PC-9 (cell line): ENCODE data around the gene SKIC2. TPM values are rescaled to one million over a fixed set of nuclear protein-coding genes. Genes with fewer than 3 reads are reported as not detected.

Experiments used
- BruUV-seq: library from RNA; stranded (reverse); fragments of 400-500 nt; replicated peaks from 2 replicates; lab custom pipeline; 2021; lab: Mats Ljungman, UMichigan
- CTCF ChIA-PET: fragments of 300-600 bp; sonication (Branson Sonifier 250); formaldehyde crosslinking; loops from one replicate; lab custom pipeline; 2022; ENCODE audit warnings: antibody characterized with exemption; lab: Charles Lee
- POLR2A ChIA-PET: fragments of 300-600 bp; sonication (Branson Sonifier 250); formaldehyde crosslinking; loops from one replicate; lab custom pipeline; 2022; ENCODE audit warnings: antibody characterized with exemption; ENCODE audit not compliant: unreplicated experiment; lab: Charles Lee
- DNase-seq, 2 experiments: peaks; one replicate each; pipeline versions ENCODE4 v3.0.0 to v3.0.0-alpha.2; 2015 to 2022; ENCODE audit warnings: mixed read lengths in 1 of 2
- H2AFZ ChIP-seq: fragments of 200-600 bp; sonication (generic); 2 replicates; pipeline ENCODE4 v1.8.1; 2017; ENCODE audit warnings: antibody characterized with exemption
- H3F3A ChIP-seq: fragments of 200-600 bp; sonication (generic); 2 replicates; pipeline ENCODE4 v1.8.1; 2017; ENCODE audit warnings: antibody characterized with exemption, mild to moderate bottlenecking, low read depth; ENCODE audit not compliant: insufficient read depth
- H3K27ac ChIP-seq: fragments of 200-600 bp; sonication (generic); 2 replicates; pipeline ENCODE4 v1.6.1; 2016; ENCODE audit warnings: mixed run types
- H3K27me3 ChIP-seq: fragments of 200-600 bp; sonication (generic); 2 replicates; pipeline ENCODE4 v1.6.1; 2016; ENCODE audit warnings: low read depth, mixed run types; ENCODE audit not compliant: insufficient read depth
- H3K36me3 ChIP-seq: fragments of 200-600 bp; sonication (generic); 2 replicates; pipeline ENCODE4 v1.6.1; 2016; ENCODE audit warnings: low read depth, mixed run types
- H3K4me1 ChIP-seq: fragments of 200-600 bp; sonication (generic); replicated peaks from 2 replicates; pipeline ENCODE4 v1.6.1; 2016; ENCODE audit warnings: mixed run types; ENCODE audit not compliant: insufficient read depth
- H3K4me2 ChIP-seq: fragments of 200-600 bp; sonication (generic); 2 replicates; pipeline ENCODE4 v1.6.1; 2017; ENCODE audit warnings: mixed run types
- H3K4me3 ChIP-seq: fragments of 200-600 bp; sonication (generic); 2 replicates; pipeline ENCODE4 v1.6.1; 2016; ENCODE audit warnings: mixed run types
- H3K79me2 ChIP-seq: fragments of 200-600 bp; sonication (generic); 2 replicates; pipeline ENCODE4 v1.6.1; 2017; ENCODE audit warnings: low read depth, mixed run types
- H3K9me2 ChIP-seq: fragments of 200-600 bp; sonication (generic); 2 replicates; pipeline ENCODE4 v1.8.1; 2017; ENCODE audit warnings: mild to moderate bottlenecking; ENCODE audit not compliant: insufficient read depth
- H3K9me3 ChIP-seq: fragments of 200-600 bp; sonication (generic); 2 replicates; pipeline ENCODE4 v1.8.1; 2016; ENCODE audit warnings: low read depth; ENCODE audit not compliant: insufficient read depth
- H4K20me1 ChIP-seq: fragments of 200-600 bp; sonication (generic); 2 replicates; pipeline ENCODE4 v1.8.1; 2017; ENCODE audit not compliant: insufficient read depth
- CTCF ChIP-seq: fragments of 200-600 bp; sonication (generic); conservative IDR thresholded peaks from 2 replicates; pipeline ENCODE4 v1.6.1; 2017; ENCODE audit warnings: mixed run types, antibody characterized with exemption, mild to moderate bottlenecking, moderate library complexity
- EZH2 ChIP-seq: fragments of 200-600 bp; sonication (generic); IDR thresholded peaks from 2 replicates; pipeline ENCODE4 v1.8.0; 2017; ENCODE audit warnings: antibody characterized with exemption, low read depth
- intact Hi-C: fragments of 100-400 bp; cut with micrococcal nuclease; formaldehyde crosslinking; loops from one replicate; pipeline ENCODE4 v1.10.0; 2022; ENCODE audit not compliant: unreplicated experiment
- total RNA-seq: library from RNA; stranded (reverse); gene quantifications from 2 replicates; pipeline ENCODE4 v1.2.3, GENCODE V29; 2021

Gene SKIC2
- total RNA-seq, 1 experiment from 2014 or later = 67.9 TPM

- Histone ChIP-seq H3K36me3 (no peaks in the 10 kb centered on the region), H3K9me2 (no peaks in the 10 kb centered on the region), H3K27ac (no peak within 1 kb of the TSS), H3K4me2 (no peak within 1 kb of the TSS), H3K27me3 (no peaks in the 10 kb centered on the region), H2AFZ (no peak within 1 kb of the TSS), H3F3A (no peaks in the 10 kb centered on the region), H3K79me2 (no peaks in the 10 kb centered on the region), H4K20me1 (no peaks in the 10 kb centered on the region), H3K4me1 (no peaks in the 10 kb centered on the region), H3K4me3 (no peak within 1 kb of the TSS), H3K9me3 (no peaks in the 10 kb centered on the region)
- no TSS peak for BruUV-seq
- POLR2A ChIA-PET = no interaction called here
- CTCF ChIA-PET = no interaction called here
- intact Hi-C loops = no loop called here
- DNase-seq = no peak
- TF ChIP-seq CTCF (no peak), EZH2 (no peak)
Measured at GRCh38 chr6:31927242-31927862, 31.6 kb upstream of the SKIC2 start, which contains the start of gene C2. Gene C2 (plus strand): TSS chr6:31927717. CDS start chr6:31927753, 36 bp downstream.

GRCh38 chr6:31927863-31928671, 30.9 kb upstream of the SKIC2 start:
- CTCF ChIA-PET = no interaction called here
- Histone ChIP-seq H4K20me1 (no peaks in the 10 kb centered on the region), H3K36me3 (no peaks in the 10 kb centered on the region), H3F3A (no peaks in the 10 kb centered on the region), H3K9me3 (no peaks in the 10 kb centered on the region), H3K9me2 (no peaks in the 10 kb centered on the region), H2AFZ (no peak overlapping the region), H3K79me2 (no peaks in the 10 kb centered on the region), H3K27me3 (no peaks in the 10 kb centered on the region), H3K4me3 (no peak overlapping the region), H3K4me1 (no peaks in the 10 kb centered on the region), H3K4me2 (no peak overlapping the region), H3K27ac (no peak overlapping the region)
- BruUV-seq = no TSS peak
- POLR2A ChIA-PET = interaction anchor here (0.6 kb wide), 1 partner anchor 113 kb away, joined by 4 read pairs; the partner anchor contains the start of genes HSPA1A and HSPA1L
- TF ChIP-seq CTCF (no peak), EZH2 (no peak)
- intact Hi-C loops = no loop called here
- DNase-seq = no peak

GRCh38 chr6:31928672-31928939, 30.4 kb upstream of the SKIC2 start:
- DNase-seq = no peak
- Histone ChIP-seq H3F3A (no peaks in the 10 kb centered on the region), H2AFZ (no peak overlapping the region), H3K79me2 (no peaks in the 10 kb centered on the region), H4K20me1 (no peaks in the 10 kb centered on the region), H3K9me3 (no peaks in the 10 kb centered on the region), H3K27me3 (no peaks in the 10 kb centered on the region), H3K27ac (no peak overlapping the region), H3K4me3 (no peak overlapping the region), H3K36me3 (no peaks in the 10 kb centered on the region), H3K4me2 (no peak overlapping the region), H3K9me2 (no peaks in the 10 kb centered on the region), H3K4me1 (no peaks in the 10 kb centered on the region)
- CTCF ChIA-PET = no interaction called here
- POLR2A ChIA-PET = interaction anchor here (0.6 kb wide), 1 partner anchor 114 kb away, joined by 4 read pairs; the partner anchor contains the start of genes HSPA1A and HSPA1L
- BruUV-seq = no TSS peak
- intact Hi-C loops = no loop called here
- TF ChIP-seq EZH2 (no peak), CTCF (no peak)
